Mucosa of descending colon (tissue), 3 donors: ENCODE measurements around the gene PRAMEF12. TPM values are rescaled to one million over a fixed set of nuclear protein-coding genes. Genes with fewer than 3 reads are reported as not detected.

Source experiments
- ATAC-seq: fragments of 200-7000 bp; cut with Tn5 transposase; one replicate; pipeline ENCODE4 v1.9.1; 2020; ENCODE audit warnings: mild to moderate bottlenecking, moderate library complexity
- DNase-seq, 3 donors: peaks; one replicate each; pipeline ENCODE4 v3.0.0-alpha.2; 2020
- H3K36me3 ChIP-seq: fragments of 200-600 bp; one replicate; pipeline ENCODE4 v1.8.0; 2021; ENCODE audit warnings: low read depth, mild to moderate bottlenecking
- H3K4me1 ChIP-seq: fragments of 200-600 bp; one replicate; pipeline ENCODE4 v1.8.0; 2021; ENCODE audit warnings: low read depth, mild to moderate bottlenecking
- H3K4me3 ChIP-seq: fragments of 200-600 bp; one replicate; pipeline ENCODE4 v1.8.0; 2021; ENCODE audit warnings: mild to moderate bottlenecking
- H3K9me3 ChIP-seq: fragments of 200-600 bp; one replicate; pipeline ENCODE4 v1.8.0; 2021; ENCODE audit warnings: mild to moderate bottlenecking
- CTCF ChIP-seq: fragments of 200-600 bp; IDR thresholded peaks from one replicate; pipeline ENCODE4 v1.8.0; 2022; ENCODE audit warnings: antibody characterized with exemption, mild to moderate bottlenecking
- intact Hi-C, 2 donors: fragments of 100-400 bp; cut with DNase I in 1 of 2; cut with micrococcal nuclease in 1 of 2; formaldehyde crosslinking; loops; one replicate each; pipeline versions ENCODE4 v1.11.0 to v1.11.1; 2022; cut with DNase I, micrococcal nuclease
- total RNA-seq, 3 donors: library from RNA; stranded (reverse); fragmentation: NEBNext Ultra II Directional in 2 of 3; extraction: Animal tissue kit (Norgen Biotek cat#: 25700) in 2 of 3; gene quantifications; one replicate each; pipeline versions ENCODE4 v1.2.1 to v1.2.4, GENCODE V29; 2021 to 2023
- donor health status: DM: no; HTN: no; CAD: no; lungs with moderate emphysema.
- donor health status: DM: no; HTN: no; CAD: no.
- donor health status: DM: no; HTN: yes; CAD: no.

PRAMEF12 gene
- total RNA-seq, 3 donors from 2014 or later = not detected

GRCh38 chr1:12754738-12755137 lies 18.8 kb upstream of the PRAMEF12 start:
- intact Hi-C loops = no loop called here
- no peak for TF ChIP-seq CTCF
- DNase-seq (no peak), ATAC-seq (no peak)
- Histone ChIP-seq H3K4me3 (no peak overlapping the region), H3K9me3 (peaks cover 4% of the 10 kb centered on the region), H3K4me1 (no peaks in the 10 kb centered on the region), H3K36me3 (no peaks in the 10 kb centered on the region)

- TF ChIP-seq CTCF = no peak
- ATAC-seq (no peak), DNase-seq (no peak)
- H3K4me3 ChIP-seq = no peak overlapping the region
- no peaks in the 10 kb centered on the region for H3K4me1 ChIP-seq
- intact Hi-C loops = no loop called here
- H3K36me3 ChIP-seq = no peaks in the 10 kb centered on the region
- no peaks in the 10 kb centered on the region for H3K9me3 ChIP-seq
These were observed 17.3 kb upstream of the PRAMEF12 start for GRCh38 chr1:12756273-12756672.

- no peak for TF ChIP-seq CTCF
- no peak overlapping the region for H3K4me3 ChIP-seq
- no peaks in the 10 kb centered on the region for H3K9me3 ChIP-seq
- no peak for ATAC-seq
- intact Hi-C loops = no loop called here
- no peaks in the 10 kb centered on the region for H3K4me1 ChIP-seq
- H3K36me3 ChIP-seq = no peaks in the 10 kb centered on the region
- no peak for DNase-seq
These were observed 16.6 kb upstream of the PRAMEF12 start for GRCh38 chr1:12756768-12757413.

GRCh38 chr1:12757836-12758235 lies 15.7 kb upstream of the PRAMEF12 start:
- Histone ChIP-seq H3K4me1 (no peaks in the 10 kb centered on the region), H3K9me3 (no peaks in the 10 kb centered on the region), H3K4me3 (no peak overlapping the region), H3K36me3 (no peaks in the 10 kb centered on the region)
- ATAC-seq (no peak), DNase-seq (no peak)
- no peak for TF ChIP-seq CTCF
- intact Hi-C loops = no loop called here

GRCh38 chr1:12760256-12760795 lies 13.2 kb upstream of the PRAMEF12 start:
- Histone ChIP-seq H3K4me1 (no peaks in the 10 kb centered on the region), H3K4me3 (no peak overlapping the region), H3K36me3 (no peaks in the 10 kb centered on the region), H3K9me3 (no peaks in the 10 kb centered on the region)
- intact Hi-C loops = no loop called here
- ATAC-seq = no peak
- DNase-seq = no peak
- no peak for TF ChIP-seq CTCF
